ENCODE data around the gene MAFG.

- no peak for TF ChIP-seq CTCF (IDR thresholded peaks at IDR 0.05)
- TF ChIP-seq POLR2A (IDR thresholded peaks at IDR 0.05), result no peak
These were observed 41.6 kb upstream of the MAFG start for GRCh38 chr17:81968850-81969812.
